NCI-H1694 (cell line): ENCODE results near the gene ECT2L.

Source experiments
- DNase-seq: peaks from one replicate; lab custom pipeline; 2025; lab: John Stamatoyannopoulos, UW

The ECT2L gene

GRCh38 chr6:138805016-138805765, 9.3 kb downstream of the ECT2L start:
- DNase-seq, result no peak

GRCh38 chr6:138806889-138807288, 11.0 kb downstream of the ECT2L start:
- no peak for DNase-seq

- no peak for DNase-seq
These were observed 13.8 kb downstream of the ECT2L start for GRCh38 chr6:138809677-138810076.

- no peak for DNase-seq
These were observed 16.0 kb downstream of the ECT2L start for GRCh38 chr6:138811866-138812265.

GRCh38 chr6:138814179-138814834, 18.4 kb downstream of the ECT2L start:
- DNase-seq, result no peak

- DNase-seq, result no peak
These were observed 19.3 kb downstream of the ECT2L start for GRCh38 chr6:138815221-138815620.

- peak; percentile 19 for DNase-seq
These were observed 20.1 kb downstream of the ECT2L start for GRCh38 chr6:138815797-138816528.

GRCh38 chr6:138817799-138818198, 21.9 kb downstream of the ECT2L start:
- no peak for DNase-seq

GRCh38 chr6:138818496-138819194, 22.8 kb downstream of the ECT2L start:
- no peak for DNase-seq

GRCh38 chr6:138821519-138821918, 25.6 kb downstream of the ECT2L start:
- DNase-seq, result no peak

GRCh38 chr6:138824482-138825144, 28.7 kb downstream of the ECT2L start:
- no peak for DNase-seq

GRCh38 chr6:138830248-138830647, 34.4 kb downstream of the ECT2L start:
- no peak for DNase-seq

- DNase-seq, result no peak
These were observed 36.3 kb downstream of the ECT2L start for GRCh38 chr6:138832182-138832581.

GRCh38 chr6:138833816-138834539, 38.1 kb downstream of the ECT2L start:
- DNase-seq, result peak; percentile 84

- DNase-seq, result no peak
These were observed 41.4 kb downstream of the ECT2L start for GRCh38 chr6:138837246-138837645.

GRCh38 chr6:138844192-138844591, 48.3 kb downstream of the ECT2L start:
- DNase-seq, result peak; percentile 90

GRCh38 chr6:138847884-138848283, 52.0 kb downstream of the ECT2L start:
- no peak for DNase-seq

- no peak for DNase-seq
These were observed 52.6 kb downstream of the ECT2L start for GRCh38 chr6:138848461-138848860.

GRCh38 chr6:138849791-138850190, 53.9 kb downstream of the ECT2L start:
- no peak for DNase-seq

- no peak for DNase-seq
These were observed 60.8 kb downstream of the ECT2L start for GRCh38 chr6:138856654-138857053.

GRCh38 chr6:138857775-138858174, 61.9 kb downstream of the ECT2L start:
- DNase-seq, result no peak
